Duodenal mucosa (tissue), 2 donors: Measurements from ENCODE around the gene AK8.
"Not testable (repeated sequence)": the region's sequence is repeated elsewhere in the genome, so short reads cannot be mapped to it uniquely, and the experiment has no call there.

ENCODE experiments used
- H3K27ac ChIP-seq: one replicate; pipeline ENCODE4 v1.7.0; 2013; ENCODE audit warnings: low read depth, low read length
- H3K27me3 ChIP-seq, 2 donors: one replicate each; pipeline ENCODE4 v1.7.0; 2013; ENCODE audit warnings: low read length in 2 of 2, control low read depth in 1 of 2; ENCODE audit not compliant: insufficient read depth in 2 of 2, control insufficient read depth in 1 of 2
- H3K36me3 ChIP-seq, 2 donors: one replicate each; pipeline ENCODE4 v1.7.0; 2013; ENCODE audit warnings: low read length in 2 of 2, control low read depth in 1 of 2; ENCODE audit not compliant: insufficient read depth in 2 of 2, control insufficient read depth in 1 of 2
- H3K4me1 ChIP-seq, 2 donors: one replicate each; pipeline ENCODE4 v1.7.0; 2013; ENCODE audit warnings: low read length in 2 of 2, control low read depth in 1 of 2; ENCODE audit not compliant: insufficient read depth in 2 of 2, control insufficient read depth in 1 of 2
- H3K4me3 ChIP-seq, 2 donors: one replicate each; pipeline ENCODE4 v1.7.0; 2013; ENCODE audit warnings: low read length in 2 of 2, low read depth in 1 of 2
- H3K9ac ChIP-seq, 2 donors: one replicate each; pipeline ENCODE4 v1.7.0; 2013; ENCODE audit warnings: low read length in 2 of 2, low read depth in 1 of 2
- H3K9me3 ChIP-seq, 2 donors: one replicate each; pipeline ENCODE4 v1.7.0; 2013; ENCODE audit warnings: low read length in 2 of 2, control low read depth in 1 of 2; ENCODE audit not compliant: control insufficient read depth in 1 of 2

Gene AK8

DNA sequence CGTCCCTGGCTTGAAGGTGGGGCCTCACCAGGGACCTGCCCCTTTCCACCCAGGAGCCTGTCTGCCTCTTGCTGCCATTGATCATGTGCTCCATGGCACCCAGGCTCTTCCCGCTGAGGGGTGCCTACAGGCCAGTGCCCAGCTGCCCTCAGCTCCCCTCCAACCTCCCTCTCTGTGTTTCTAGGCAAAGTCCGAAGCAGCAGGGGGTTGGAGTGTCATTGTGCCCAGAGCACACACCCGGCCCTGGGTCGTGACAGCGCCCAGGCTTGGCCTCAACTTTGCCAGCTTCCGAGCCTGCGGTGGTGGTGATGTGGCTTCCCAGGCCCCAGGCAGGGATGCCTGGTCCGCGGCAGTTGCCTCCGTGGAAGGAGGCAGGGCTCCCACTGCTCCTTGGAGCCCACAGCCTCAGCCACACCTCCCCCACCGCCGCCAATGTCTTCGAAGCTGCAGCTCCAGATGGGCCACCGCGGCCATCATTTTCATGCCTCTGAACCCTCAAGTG is 155.5 kb downstream of the AK8 start:
- Histone ChIP-seq H3K27ac (no peak overlapping the region), H3K27me3 (no peaks in the 10 kb centered on the region), H3K9me3 (no peaks in the 10 kb centered on the region), H3K36me3 (no peaks in the 10 kb centered on the region), H3K4me3 (no peak overlapping the region), H3K4me1 (no peaks in the 10 kb centered on the region), H3K9ac (no peak overlapping the region)

DNA sequence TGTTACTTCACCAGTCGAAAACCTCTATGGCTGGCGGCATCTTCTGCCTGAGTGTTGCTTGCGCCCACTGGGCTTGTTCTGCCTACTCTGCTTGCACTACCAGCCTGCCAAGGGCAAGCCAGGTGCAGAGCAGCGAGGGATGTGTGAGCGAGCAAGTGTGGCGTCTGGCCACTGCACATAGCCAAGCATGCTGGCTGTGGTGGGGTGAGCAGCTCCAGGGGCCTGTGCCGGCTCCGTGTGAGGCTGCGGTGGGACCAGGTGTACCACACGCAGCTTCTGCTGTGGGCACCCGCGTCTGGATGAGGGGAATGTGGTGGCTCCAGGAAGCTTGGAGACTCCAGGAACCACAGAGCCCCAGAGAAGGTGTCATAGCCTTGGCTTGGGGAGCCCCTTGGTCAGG is 156.4 kb downstream of the AK8 start:
- H3K9ac ChIP-seq: no peak overlapping the region
- H3K27ac ChIP-seq: no peak overlapping the region
- no peak overlapping the region for H3K4me3 ChIP-seq
- no peaks in the 10 kb centered on the region for H3K4me1 ChIP-seq
- H3K27me3 ChIP-seq: no peaks in the 10 kb centered on the region
- no peaks in the 10 kb centered on the region for H3K9me3 ChIP-seq
- H3K36me3 ChIP-seq: no peaks in the 10 kb centered on the region

DNA sequence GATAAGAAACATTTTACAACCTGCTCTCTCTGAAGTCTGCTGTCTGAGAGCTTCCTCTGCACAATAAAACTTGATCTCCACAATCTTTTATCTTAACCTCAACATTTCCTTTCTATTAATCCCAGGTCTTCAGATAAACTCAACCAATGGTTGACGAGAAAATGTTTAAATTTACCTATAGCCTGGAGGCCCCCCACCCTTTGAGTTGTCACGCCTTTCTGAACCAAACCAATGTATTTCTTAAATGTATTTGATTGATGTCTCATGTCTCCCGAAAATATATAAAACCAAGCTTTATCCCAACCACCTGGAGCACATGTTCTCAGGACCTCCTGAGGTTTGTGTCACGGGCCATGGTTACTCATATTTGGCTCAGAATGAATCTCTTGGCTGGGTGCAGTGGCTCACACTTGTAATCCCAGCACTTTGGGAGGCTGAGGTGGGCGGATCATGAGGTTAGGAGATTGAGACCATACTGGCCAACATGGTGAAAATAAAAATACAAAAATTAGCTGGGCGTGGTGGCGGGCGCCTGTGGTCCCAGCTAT is 159.6 kb downstream of the AK8 start:
- H3K4me1 ChIP-seq, H3K27ac ChIP-seq, H3K27me3 ChIP-seq, H3K9me3 ChIP-seq, H3K9ac ChIP-seq, H3K36me3 ChIP-seq, H3K4me3 ChIP-seq: not testable (repeated sequence)

DNA sequence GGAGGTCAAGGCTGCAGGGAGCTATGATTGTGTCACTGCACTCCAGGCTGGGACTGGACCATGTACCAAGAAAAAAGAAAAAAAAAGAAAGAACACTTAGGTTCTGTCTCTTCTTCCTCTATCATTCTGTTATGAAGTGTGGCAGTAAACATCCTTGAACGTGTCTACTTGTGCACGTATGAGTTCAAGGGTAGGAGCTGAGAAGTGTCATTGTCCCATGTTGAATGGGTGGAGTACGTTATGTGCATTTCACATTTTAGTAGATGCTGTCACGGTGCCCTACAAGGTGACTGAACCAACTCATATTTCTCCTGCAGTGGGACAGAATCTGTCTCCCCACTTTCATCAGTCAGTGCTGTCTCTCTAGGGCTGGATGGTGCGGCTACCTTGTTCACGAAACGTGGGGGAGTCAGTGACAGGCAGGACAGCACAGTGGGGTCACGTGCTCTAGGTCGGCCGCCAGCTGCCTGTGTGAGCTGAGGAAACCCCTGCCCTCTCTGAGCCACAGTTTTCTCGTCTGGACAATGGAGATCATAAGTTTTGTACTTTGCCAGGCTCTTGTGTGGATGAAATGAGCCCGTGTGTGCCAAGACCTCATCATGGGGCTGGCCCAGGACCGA is 160.6 kb downstream of the AK8 start:
- no peaks in the 10 kb centered on the region for H3K36me3 ChIP-seq
- H3K9me3 ChIP-seq: no peaks in the 10 kb centered on the region
- H3K27me3 ChIP-seq: peaks cover 0 to 3% of the 10 kb centered on the region in 2 donors
- H3K4me1 ChIP-seq: no peaks in the 10 kb centered on the region
- H3K4me3 ChIP-seq: no peak overlapping the region
- H3K27ac ChIP-seq: no peak overlapping the region
- no peak overlapping the region for H3K9ac ChIP-seq

DNA sequence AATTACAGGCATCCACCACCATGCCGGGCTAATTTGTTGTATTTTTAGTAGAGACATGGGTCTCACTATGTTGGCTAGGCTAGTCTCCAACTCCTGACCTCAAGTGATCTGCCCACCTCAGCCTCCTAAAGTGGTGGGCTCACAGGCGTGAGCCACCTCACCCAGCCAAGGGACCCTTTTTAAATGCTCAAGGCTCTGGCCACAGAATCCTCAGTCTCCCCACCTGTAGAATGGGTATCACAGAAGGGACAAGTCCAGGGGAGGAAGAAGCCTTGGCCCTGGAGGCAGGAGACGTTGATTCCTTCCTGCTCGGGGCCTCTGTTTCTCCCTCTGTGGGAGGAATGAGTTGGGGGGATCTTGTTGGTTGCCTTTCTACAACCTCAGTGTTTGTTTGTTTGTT is 162.1 kb downstream of the AK8 start:
- Histone ChIP-seq H3K9me3 (no peaks in the 10 kb centered on the region), H3K4me3 (no peak overlapping the region), H3K36me3 (no peaks in the 10 kb centered on the region), H3K9ac (no peak overlapping the region), H3K27me3 (peaks cover 0 to 3% of the 10 kb centered on the region in 2 donors), H3K27ac (no peak overlapping the region), H3K4me1 (no peaks in the 10 kb centered on the region)

DNA sequence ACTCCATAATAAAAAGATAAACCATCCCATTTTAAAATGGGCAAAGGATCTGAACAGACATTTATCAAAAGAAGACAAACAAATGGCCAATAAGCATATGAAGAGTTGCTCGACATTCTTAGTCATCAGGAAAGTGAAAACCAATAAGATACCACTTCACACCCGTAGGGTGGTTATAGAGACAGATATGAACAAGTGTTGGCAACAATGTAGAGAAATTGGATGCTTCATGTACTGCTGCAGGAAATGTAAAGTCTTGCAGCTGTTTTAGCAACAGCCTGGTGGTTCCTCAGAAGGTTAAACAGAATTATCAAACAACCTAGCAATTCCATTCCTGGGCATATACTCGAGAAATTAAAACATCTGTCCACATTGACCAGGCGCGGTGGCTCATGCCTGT is 165.3 kb downstream of the AK8 start:
- H3K9ac ChIP-seq: no peak overlapping the region
- H3K4me3 ChIP-seq: no peak overlapping the region
- no peaks in the 10 kb centered on the region for H3K9me3 ChIP-seq
- H3K27ac ChIP-seq: no peak overlapping the region
- H3K27me3 ChIP-seq: peaks cover 0 to 3% of the 10 kb centered on the region in 2 donors
- H3K4me1 ChIP-seq: no peaks in the 10 kb centered on the region
- no peaks in the 10 kb centered on the region for H3K36me3 ChIP-seq

DNA sequence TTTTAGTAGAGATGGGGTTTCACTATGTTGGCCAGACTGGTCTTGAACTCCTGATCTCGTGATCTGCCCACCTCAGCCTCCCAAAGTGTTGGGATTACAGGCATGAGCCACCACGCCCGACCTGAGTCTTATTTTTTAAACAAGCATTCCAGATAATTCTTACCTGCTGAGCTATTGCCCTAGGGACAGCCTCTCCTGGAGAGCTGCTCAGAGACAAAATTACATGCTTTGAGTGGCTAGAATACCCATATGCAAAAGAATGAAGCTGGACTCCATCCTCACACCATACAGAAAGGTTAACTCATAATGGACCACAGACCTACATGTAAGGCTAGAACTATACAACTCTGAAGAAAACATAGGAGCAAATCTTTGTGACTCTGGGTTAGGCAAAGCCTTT is 166.2 kb downstream of the AK8 start:
- Histone ChIP-seq H3K36me3 (no peaks in the 10 kb centered on the region), H3K9ac (no peak overlapping the region)

DNA sequence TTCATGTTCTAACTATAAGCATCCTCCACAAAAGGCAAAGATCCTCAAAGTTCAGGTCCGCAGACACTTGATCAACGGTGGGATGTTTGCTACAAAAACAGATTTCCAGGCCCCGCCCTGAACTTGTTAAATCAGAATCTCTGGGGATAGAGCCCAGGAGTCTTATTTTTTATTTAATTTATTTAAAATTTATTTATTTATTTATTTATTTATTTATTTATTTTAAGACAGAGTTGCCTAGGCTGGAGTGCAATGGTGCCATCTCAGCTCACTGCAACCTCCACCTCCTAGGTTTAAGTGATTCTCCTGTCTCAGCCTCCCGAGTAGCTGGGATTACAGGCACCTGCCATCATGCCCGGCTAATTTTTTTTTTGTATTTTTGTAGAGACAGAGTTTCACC is 166.9 kb downstream of the AK8 start:
- not testable (repeated sequence) for H3K27ac ChIP-seq, H3K36me3 ChIP-seq, H3K9ac ChIP-seq, H3K27me3 ChIP-seq, H3K9me3 ChIP-seq, H3K4me3 ChIP-seq, H3K4me1 ChIP-seq

More for the DNA sequence above, 166.2 kb downstream of the AK8 start:
- H3K4me3 ChIP-seq: no peak overlapping the region
- H3K27ac ChIP-seq: no peak overlapping the region
- peaks cover 0 to 3% of the 10 kb centered on the region in 2 donors for H3K27me3 ChIP-seq
- H3K4me1 ChIP-seq: no peaks in the 10 kb centered on the region
- no peaks in the 10 kb centered on the region for H3K9me3 ChIP-seq

DNA sequence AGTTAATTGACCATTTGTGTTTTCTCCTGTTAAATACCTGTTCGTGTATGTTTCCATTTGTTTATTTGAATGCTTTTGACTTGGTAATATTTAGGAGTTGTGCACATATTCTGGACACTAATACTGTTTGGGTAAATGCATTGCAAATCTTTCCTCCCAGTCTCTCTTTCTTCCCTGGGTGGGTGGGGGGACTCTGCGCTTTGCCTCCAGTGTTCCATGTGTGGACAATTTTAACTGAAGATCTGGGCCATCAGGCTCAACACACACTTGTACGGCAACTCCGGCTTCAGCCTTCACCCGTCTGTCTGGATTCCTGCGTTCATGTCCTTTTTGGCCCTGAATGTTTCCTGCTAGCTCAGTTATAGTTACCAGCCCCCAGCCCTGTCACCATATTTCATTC is 167.8 kb downstream of the AK8 start:
- Histone ChIP-seq H3K27ac (no peak overlapping the region), H3K9ac (no peak overlapping the region), H3K27me3 (no peaks in the 10 kb centered on the region), H3K4me3 (no peak overlapping the region), H3K36me3 (no peaks in the 10 kb centered on the region), H3K4me1 (no peaks in the 10 kb centered on the region), H3K9me3 (no peaks in the 10 kb centered on the region)

DNA sequence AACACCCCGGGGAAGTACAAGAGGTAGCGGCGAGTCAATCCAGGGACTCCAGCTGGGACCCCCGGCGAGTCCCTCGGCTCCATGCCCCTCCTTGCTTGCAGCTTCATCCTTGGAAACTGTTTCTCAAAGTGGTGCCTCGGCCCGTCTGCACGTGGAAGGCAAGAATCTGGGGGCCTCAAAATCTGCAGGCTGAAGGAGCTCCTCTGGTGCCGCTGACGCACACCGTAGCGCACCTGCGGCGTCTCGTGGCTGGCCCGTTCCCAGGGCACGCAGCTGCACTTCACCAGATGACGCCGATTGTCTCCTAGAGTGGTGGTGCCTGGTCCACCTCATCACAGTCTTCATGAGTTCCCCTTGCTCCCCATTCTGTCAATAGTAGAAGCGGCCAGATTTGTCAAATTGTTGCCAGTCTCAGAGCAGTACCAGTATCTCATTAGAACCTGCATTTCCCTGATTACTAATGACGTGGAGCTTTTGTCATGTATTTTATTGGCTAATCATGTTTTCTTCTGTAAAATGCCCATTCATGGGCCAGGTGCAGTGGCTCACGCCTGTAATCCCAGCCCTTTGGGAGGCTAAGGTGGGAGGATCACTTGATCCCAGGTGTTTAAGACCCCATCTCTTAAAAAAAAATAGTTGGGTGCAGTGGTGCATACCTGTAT is 169.2 kb downstream of the AK8 start:
- H3K9ac ChIP-seq: no peak overlapping the region
- H3K27me3 ChIP-seq: no peaks in the 10 kb centered on the region
- no peaks in the 10 kb centered on the region for H3K36me3 ChIP-seq
- no peak overlapping the region for H3K27ac ChIP-seq
- no peaks in the 10 kb centered on the region for H3K4me1 ChIP-seq
- H3K9me3 ChIP-seq: no peaks in the 10 kb centered on the region
- H3K4me3 ChIP-seq: no peak overlapping the region
